ENCODE results near the gene ITPR1. TPM values are rescaled to one million over a fixed set of nuclear protein-coding genes. Genes with fewer than 3 reads are reported as not detected.

Gene ITPR1
- polyA plus RNA-seq, 12 donors: 15.3 to 29.1 (median 21.2) TPM; not detected in 1

DNA sequence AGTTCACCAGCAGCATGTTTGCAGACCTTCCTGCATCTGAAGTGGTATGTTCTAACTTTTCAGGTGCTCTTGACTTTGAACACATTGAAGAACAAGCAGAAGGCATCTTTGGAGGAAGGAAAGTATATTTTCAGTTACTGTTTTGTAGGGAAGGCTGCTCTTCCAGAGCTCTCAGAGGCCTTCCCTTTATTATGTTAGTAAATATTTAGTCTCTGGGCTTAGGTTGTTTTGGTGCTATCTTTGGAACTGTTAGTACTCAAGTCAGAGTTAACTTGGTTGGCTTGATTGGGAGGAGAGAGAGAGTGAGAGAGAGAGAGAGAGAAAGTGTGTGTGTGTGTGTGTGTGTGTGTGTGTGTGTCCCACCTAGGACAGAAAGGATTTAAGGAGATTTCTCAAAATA is 188.2 kb downstream of the ITPR1 start:
- no peak for DNase-seq

GRCh38 chr3:4684117-4684516 is 191.0 kb downstream of the ITPR1 start:
- no peak for DNase-seq

GRCh38 chr3:4684976-4685375 is 191.8 kb downstream of the ITPR1 start:
- DNase-seq: no peak

GRCh38 chr3:4685673-4686345 is 192.7 kb downstream of the ITPR1 start:
- DNase-seq: no peak

GRCh38 chr3:4686619-4687018 is 193.5 kb downstream of the ITPR1 start:
- no peak for DNase-seq

- no peak for DNase-seq
These were observed 194.0 kb downstream of the ITPR1 start for GRCh38 chr3:4687167-4687566.

DNA sequence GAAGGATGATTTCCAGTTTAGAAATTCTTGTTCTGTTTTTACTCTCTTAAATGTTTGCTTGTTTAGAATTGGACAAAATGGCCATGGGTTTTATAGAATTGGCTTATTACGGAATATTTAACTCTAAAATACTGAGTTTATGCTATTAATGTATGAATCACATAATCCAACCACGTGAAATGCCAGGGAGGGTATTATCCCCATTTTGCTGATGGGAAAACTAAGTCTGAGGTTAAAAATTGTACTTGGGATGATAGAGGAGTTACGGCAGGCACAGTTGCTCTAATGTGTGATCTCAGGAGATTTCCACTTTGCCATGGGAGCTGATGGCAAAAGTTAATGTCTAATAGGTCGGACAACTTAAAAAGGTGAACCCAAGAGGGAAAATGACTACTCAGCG is 194.4 kb downstream of the ITPR1 start:
- DNase-seq: no peak

DNA sequence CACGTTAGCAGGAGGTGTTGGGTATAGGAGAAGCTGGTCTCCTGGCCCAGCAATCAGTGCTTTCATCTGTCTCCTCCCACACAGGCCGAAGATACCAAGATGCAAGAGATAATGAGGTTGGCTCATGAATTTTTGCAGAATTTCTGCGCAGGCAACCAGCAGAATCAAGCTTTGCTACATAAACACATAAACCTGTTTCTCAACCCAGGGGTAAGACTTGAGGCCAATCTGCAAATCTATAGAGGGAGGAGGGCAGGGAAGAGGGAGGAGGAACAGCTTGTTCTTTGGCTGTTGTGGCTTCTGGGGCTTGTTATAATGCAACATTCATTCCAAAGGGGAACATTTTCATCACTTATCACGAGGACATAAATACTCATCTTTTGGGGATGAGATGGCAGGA is 195.3 kb downstream of the ITPR1 start:
- DNase-seq: no peak

- DNase-seq: no peak
These were observed 195.9 kb downstream of the ITPR1 start for GRCh38 chr3:4689021-4689420.

DNA sequence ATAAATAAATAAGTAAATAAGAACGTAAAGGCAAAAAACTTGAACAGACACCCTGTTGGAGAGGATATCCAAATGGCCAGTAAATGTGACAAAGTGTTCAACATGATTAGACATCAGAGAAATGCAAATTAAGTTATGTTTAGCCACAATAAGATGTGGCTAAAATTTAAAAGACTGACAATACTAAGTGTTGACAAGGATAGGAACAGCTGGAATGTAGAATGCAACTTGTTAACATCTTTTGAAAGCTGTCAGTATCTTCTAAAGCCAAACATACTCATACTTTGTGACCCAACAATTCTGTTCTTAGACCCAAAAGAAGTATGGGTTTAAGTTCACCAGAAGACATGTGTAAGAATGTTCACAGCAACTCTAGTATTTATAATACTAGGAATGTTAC is 197.1 kb downstream of the ITPR1 start:
- DNase-seq: no peak

GRCh38 chr3:4693620-4694019 is 200.5 kb downstream of the ITPR1 start:
- DNase-seq: no peak

DNA sequence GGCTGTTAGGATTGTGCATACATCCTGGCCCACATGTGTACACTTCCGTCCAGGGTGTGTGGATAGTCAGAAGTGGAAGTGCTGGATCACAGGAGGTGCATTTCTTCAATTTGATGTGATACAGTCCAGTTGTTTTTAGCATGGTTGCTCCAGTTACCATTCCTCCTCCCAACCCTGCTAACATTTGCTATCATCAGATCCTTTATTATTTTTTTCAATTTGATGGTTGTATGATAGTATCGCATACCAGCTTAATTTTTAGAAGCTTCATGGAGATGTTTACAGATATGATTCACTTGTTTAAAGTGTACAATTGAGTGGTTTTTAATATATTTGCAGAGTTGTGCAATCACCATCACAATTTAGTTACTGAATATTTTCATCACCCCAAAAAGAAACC is 202.7 kb downstream of the ITPR1 start:
- no peak for DNase-seq

GRCh38 chr3:4696266-4696665 is 203.1 kb downstream of the ITPR1 start:
- DNase-seq: no peak

DNA sequence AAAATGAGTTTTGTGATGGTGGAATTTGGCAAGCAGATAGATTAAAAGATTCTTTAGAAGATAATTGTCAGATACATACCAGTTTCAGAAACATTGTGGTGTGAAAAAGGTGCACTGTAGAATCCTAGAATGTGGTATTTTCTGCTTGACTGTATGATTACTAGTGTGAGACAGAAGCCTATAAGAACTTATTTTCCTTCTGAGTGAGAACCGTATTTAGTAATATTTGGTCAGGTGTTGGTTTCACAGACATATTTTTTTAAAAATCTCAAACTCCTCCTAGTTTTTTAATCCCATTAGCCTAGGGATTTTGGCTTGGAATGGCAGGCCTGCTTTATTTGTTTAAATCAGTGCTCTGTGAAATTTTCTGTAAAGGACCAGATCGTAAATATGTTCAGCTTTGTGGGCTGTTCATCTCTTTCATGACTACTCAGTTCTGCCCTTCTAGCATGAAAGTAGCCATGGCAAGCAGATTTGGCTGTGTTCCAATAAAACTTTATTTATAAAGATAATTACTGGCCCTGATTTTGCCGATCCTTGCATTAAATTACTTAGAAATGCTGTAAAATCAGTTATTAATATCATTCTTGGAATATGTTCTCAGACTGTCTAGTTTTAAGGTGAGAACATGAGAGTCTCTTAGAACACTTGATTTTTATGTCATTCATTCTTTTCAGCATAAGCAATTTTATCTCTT is 205.1 kb downstream of the ITPR1 start:
- DNase-seq: no peak

- DNase-seq: no peak
These were observed 209.9 kb downstream of the ITPR1 start for GRCh38 chr3:4703054-4703480.

DNA sequence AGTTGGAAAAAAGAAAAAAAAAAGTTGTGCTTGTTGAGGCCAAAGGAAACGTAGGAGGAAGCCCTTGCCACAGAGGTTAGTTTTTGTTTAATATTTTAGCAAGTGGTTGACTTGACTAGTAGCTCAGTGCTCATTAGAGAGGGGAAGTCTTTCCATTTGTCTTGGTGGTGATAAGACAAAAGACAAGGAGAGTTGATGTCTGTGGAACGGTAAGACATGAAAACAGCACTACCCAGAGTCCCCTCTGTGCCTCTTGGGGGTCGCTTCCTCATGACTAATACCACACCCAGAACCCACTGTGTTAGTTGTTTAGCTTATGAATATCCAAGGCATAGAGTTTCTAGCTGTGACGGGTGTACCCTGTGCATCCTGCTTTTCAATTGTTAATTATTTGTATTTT is 211.4 kb downstream of the ITPR1 start:
- DNase-seq: no peak

GRCh38 chr3:4707324-4707723 is 214.2 kb downstream of the ITPR1 start:
- no peak for DNase-seq

DNA sequence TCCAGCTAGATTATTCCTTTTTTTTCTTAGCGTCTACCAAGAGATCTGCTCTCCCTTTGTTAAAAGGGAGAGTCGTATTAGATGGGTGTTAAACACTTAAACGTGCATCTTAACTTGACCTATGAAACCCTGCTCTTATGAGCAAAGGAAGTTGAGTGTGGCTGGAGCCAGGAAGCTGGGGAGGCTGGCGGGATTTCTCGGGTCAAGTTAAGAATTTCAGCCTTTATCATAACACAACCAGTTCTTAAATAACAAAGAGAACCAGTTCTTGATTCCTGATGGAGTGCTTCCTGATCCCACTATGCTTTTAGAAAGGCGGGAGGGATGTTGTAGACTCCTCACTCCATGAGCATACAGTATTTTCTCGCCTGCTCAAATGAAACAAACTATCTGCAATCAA is 215.1 kb downstream of the ITPR1 start:
- no peak for DNase-seq

GRCh38 chr3:4709341-4709740 is 216.2 kb downstream of the ITPR1 start:
- no peak for DNase-seq

GRCh38 chr3:4710191-4710590 is 217.0 kb downstream of the ITPR1 start:
- DNase-seq: no peak

DNA sequence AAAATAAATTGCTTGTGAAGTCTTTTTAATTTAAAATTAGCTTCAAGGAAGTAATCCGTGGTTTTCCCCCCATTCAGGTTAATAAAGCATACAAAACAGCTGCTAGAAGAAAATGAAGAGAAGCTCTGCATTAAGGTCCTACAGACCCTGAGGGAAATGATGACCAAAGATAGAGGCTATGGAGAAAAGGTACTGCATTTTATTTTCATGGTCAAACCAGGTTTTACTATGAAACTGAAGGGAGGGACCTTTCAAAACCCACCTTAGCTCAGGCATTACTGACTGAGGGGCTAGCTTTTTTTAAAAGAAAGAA is 218.5 kb downstream of the ITPR1 start:
- no peak for DNase-seq

GRCh38 chr3:4712109-4712508 is 219.0 kb downstream of the ITPR1 start:
- DNase-seq: no peak

DNA sequence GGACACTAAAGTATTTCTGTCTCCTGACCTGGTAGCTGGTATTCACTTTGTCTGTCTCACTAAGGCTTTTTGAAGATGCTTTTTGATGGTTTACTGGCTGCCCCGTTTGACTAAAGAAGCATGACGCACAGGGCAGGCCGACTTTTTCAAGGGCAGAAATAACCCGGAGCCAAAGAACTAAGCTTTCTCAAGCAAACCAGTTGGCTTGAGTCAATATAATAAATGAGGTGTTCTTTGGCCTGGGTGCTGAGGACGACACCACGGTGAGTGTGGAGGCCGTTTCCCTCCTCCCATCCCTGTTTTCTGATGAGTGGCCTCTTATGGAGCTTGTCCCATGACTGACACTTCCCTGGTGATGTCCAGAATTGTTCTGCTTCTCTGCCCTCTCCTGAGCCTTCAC is 220.9 kb downstream of the ITPR1 start:
- no peak for DNase-seq

DNA sequence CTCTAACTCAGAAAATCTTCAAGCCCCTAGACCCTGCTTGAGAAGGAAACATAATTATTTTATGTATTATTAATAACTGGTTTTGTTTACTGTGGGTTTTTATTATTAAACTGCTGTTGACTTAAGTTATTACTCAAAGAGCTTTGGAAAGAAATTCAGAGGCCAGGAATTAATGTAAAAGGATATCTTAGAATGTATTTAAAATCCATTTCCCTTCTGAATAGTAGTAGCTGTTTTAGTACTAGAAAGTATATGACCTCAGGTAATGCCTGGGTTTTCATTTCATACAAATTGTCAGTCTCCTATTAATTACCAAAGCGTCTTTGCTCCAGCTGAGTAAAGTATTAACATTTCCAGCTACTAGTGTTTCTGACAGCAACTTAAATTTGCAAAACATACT is 223.1 kb downstream of the ITPR1 start:
- no peak for DNase-seq
